ENCODE measurements around the gene FOCAD. TPM values are rescaled to one million over a fixed set of nuclear protein-coding genes. Genes with fewer than 3 reads are reported as not detected.

FOCAD gene
- total and polyA plus RNA-seq, 2 donors = 7.8 to 84.3 TPM

DNA sequence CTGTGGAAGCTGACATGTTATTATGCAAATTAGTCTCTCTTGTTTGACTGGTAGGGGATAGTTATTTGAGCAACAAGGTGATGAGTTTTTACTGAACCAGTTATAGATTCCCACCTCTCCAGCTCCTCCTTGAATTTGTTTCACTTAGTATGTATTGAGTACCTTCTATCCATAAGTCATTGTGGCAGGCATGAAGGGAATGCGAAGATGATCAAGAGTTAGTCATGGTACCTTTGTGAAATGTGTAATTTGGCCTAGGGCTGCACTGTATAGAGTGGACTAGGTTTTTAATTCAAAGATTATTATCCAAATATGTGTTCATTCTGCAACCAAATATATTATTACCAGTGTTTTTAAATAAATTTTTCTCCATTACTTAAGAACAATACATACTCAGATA, 237.3 kb downstream of the FOCAD start:
- 98% methylated on average over 1 of the region's 1 CpG for WGBS
- peaks cover 4% of the 10 kb centered on the region for H3K36me3 ChIP-seq (ENCODE audit: insufficient read depth)

DNA sequence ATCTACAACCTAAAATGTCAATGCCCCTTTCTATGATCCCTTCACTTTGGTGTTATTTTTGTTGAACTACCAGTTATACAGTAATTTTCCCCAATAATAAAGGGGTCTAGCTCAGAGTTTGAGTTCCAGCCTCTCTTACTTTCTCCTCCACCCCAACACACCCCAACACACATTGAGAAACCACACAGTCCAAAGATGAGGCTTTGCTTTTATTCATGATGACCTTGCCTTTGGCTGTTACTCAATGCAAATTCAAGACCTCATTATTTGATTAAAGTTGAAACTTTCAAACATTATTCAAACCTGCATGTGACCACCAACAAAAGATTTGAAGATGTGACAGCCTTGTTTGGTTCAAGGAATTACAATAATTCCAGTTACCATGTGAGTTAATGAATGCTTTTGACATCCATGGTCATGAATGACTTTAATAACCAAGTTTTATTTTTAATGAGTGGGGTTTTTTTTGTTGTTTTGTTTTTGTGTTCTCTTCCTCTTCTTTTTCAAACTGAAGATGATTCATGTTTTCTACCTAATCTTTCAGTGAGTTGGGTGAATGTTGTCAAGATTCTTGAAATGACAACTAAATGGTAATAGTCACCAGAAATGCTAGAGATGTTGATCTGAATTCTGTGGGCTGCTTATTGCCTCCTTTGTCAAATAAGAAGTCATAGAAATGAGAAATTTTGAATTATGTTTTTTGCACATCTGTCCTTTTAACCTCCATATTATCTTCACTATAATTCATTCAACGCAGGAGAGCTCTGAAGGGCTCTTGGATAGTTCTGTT, 241.4 kb downstream of the FOCAD start:
- Histone ChIP-seq H3K27ac (ENCODE audit: low read depth) (no peak overlapping the region), H3K4me3 (ENCODE audit: low read depth, low read length) (no peak overlapping the region), H3K4me1 (ENCODE audit: insufficient read depth) (no peaks in the 10 kb centered on the region), H3K36me3 (ENCODE audit: insufficient read depth) (no peaks in the 10 kb centered on the region)
- 96% methylated on average over 1 of the region's 1 CpG for WGBS
- DNase-seq (ENCODE audit: extremely low spot score) = no peak

More for the DNA sequence above, 237.3 kb downstream of the FOCAD start:
- Histone ChIP-seq H3K4me3 (ENCODE audit: low read depth, low read length) (no peak overlapping the region), H3K27ac (ENCODE audit: low read depth) (no peak overlapping the region), H3K4me1 (ENCODE audit: insufficient read depth) (no peaks in the 10 kb centered on the region)
- no peak for DNase-seq (ENCODE audit: extremely low spot score)

DNA sequence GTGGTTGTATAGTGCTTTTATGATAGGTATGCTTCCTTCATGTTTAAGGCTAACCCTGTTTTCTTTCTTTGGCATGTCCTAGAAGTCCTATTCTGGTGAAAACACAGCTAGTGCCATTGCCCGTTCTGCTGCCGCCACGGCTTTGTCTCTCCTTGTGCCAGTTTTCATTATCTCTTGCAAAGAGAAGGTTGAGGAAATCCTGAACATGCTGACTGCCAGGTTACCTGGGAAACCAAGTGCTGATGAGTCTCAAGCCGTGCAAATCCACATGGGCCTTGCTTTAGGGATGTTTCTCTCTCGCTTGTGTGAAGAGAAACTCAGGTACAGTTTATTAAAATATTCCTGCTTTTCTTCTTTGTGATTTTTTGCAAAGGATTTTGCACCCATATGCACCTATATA, 245.2 kb downstream of the FOCAD start:
- Histone ChIP-seq H3K36me3 (ENCODE audit: insufficient read depth) (no peaks in the 10 kb centered on the region), H3K4me1 (ENCODE audit: insufficient read depth) (no peaks in the 10 kb centered on the region), H3K4me3 (ENCODE audit: low read depth, low read length) (no peak overlapping the region), H3K27ac (ENCODE audit: low read depth) (no peak overlapping the region)
- DNase-seq (ENCODE audit: extremely low spot score) = no peak
- 72% methylated on average over 5 of the region's 5 CpGs for WGBS

DNA sequence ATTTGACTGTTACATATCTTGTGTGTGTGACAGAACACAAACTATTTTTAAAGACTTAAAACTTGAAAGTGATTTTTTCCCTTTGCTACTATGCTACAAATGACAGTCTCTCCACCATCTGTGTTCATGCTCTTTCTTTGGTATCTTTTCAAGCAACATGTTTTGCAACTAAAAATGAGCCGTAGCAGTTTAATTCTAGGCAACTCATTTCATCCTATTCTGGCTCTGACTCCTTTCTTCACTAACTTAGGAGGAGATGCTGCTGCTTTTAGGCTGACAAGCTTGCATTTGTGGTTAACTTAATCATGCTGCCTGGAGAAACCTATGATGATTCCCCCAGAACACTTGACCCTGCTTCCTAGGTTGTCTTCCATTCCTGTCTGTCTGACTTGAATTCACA, 246.8 kb downstream of the FOCAD start:
- DNase-seq (ENCODE audit: extremely low spot score) = no peak
- WGBS = 85% methylated on average over 1 of the region's 1 CpG

DNA sequence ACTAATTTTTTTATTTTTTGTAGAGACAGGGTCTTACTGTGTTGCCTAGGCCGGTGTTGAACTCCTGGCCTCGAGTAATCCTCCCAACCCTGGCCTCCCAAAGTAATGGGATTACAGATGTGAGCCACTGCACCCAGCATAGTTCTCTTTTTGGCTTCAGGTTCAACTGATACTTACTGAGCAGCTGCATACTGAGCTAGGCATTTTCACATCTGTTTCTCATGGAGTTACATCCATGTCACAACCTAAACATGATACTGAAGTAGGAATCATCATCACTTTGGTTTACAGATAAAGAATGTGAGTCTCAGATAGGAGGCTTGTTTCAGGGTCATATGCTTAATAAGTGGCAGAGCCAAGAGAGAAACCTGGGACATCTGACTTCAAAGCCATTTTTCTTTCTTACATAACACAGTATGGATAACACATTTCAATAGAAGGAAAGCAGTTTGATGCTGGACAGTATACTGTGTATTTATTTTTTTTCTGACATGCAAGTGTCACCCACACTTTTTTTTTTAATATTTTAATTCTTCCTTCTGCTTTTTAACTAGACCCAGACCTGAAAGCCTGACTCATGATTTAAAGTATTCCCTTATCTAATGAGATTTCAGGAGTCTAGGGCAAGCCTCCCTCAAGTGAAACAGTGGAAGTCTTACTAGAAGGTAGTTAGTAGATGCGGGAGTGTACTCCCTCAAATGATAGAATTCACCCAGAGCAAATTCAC, 256.6 kb downstream of the FOCAD start:
- 55% methylated on average over 3 of the region's 3 CpGs for WGBS

More for the DNA sequence above, 246.8 kb downstream of the FOCAD start:
- no peak overlapping the region for H3K27ac ChIP-seq (ENCODE audit: low read depth)
- no peaks in the 10 kb centered on the region for H3K4me1 ChIP-seq (ENCODE audit: insufficient read depth)
- no peak overlapping the region for H3K4me3 ChIP-seq (ENCODE audit: low read depth, low read length)
- H3K36me3 ChIP-seq (ENCODE audit: insufficient read depth) = no peaks in the 10 kb centered on the region

DNA sequence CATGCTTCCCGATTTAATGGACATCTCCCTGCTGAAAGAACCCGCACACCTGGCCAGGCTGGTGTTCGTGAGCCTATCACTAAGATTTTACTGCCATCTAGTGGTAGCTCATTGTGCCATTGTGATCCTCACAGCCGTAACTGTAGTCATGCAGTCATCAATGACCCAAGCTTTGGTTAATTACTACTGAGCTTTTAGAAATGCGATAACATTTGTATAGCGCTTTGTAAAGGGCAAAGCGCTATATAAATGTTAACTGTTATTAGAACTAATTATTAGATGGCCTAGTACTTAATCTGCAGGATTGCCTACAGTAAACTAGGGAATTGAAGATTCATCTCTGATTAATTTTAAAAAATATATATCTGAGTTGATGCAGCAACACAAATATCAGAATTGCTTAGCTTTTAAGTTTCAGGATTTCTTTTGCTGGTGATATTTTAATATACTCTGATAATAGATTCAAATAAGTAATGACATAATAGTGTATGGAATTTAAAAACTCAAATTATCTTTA, 257.2 kb downstream of the FOCAD start:
- Histone ChIP-seq H3K36me3 (ENCODE audit: insufficient read depth) (no peaks in the 10 kb centered on the region), H3K4me3 (ENCODE audit: low read depth, low read length) (no peak overlapping the region), H3K4me1 (ENCODE audit: insufficient read depth) (no peaks in the 10 kb centered on the region), H3K27ac (ENCODE audit: low read depth) (no peak overlapping the region)
- peak; percentile 39 for DNase-seq (ENCODE audit: extremely low spot score)
- WGBS = 8% methylated on average over 7 of the region's 7 CpGs

More for the DNA sequence above, 256.6 kb downstream of the FOCAD start:
- DNase-seq (ENCODE audit: extremely low spot score) = no peak
- Histone ChIP-seq H3K4me3 (ENCODE audit: low read depth, low read length) (no peak overlapping the region), H3K4me1 (ENCODE audit: insufficient read depth) (no peaks in the 10 kb centered on the region), H3K36me3 (ENCODE audit: insufficient read depth) (no peaks in the 10 kb centered on the region), H3K27ac (ENCODE audit: low read depth) (no peak overlapping the region)

DNA sequence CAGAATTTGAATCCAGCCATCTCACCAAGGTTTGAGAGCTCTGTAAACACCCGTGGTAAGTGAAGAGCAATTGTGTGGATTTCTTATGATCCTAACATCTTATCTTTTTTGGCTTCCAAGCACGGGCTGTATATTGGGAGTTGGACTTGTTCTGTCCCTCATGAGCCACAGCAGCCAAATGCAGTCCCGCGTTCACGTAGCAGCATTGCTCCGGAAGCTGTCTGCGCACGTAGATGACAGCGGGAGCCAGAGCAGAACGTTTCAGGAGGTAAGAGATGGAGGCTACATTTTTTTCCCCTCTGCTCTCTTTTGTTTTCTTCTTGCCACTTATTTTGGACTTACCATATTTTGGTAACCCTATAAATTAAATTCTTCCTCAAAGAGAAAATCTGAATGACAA, 260.4 kb downstream of the FOCAD start:
- no peak for DNase-seq (ENCODE audit: extremely low spot score)
- Histone ChIP-seq H3K27ac (ENCODE audit: low read depth) (no peak overlapping the region), H3K4me1 (ENCODE audit: insufficient read depth) (no peaks in the 10 kb centered on the region), H3K4me3 (ENCODE audit: low read depth, low read length) (no peak overlapping the region), H3K36me3 (ENCODE audit: insufficient read depth) (no peaks in the 10 kb centered on the region)
- 81% methylated on average over 10 of the region's 10 CpGs for WGBS

DNA sequence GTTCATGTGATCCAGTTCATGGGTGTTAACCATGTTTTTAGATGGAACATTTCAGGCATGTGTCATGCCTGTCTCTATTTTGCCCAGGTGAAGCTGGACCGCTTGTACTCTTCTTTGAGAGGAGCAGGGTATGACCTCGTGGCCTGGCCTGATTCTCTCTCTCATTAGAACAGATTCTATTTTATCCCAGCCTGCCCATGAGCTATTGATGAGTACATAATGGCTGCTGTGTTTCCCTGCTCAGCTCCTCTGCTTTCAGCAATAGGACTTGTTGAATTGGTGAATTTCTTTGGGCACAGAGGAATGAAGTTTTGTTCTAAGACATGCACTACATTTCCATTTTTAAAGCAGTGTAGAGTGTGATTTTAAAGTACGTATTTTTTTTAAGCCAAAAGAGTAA, 261.2 kb downstream of the FOCAD start:
- Histone ChIP-seq H3K4me3 (ENCODE audit: low read depth, low read length) (no peak overlapping the region), H3K4me1 (ENCODE audit: insufficient read depth) (no peaks in the 10 kb centered on the region), H3K36me3 (ENCODE audit: insufficient read depth) (no peaks in the 10 kb centered on the region), H3K27ac (ENCODE audit: low read depth) (no peak overlapping the region)
- DNase-seq (ENCODE audit: extremely low spot score) = no peak
- WGBS = 88% methylated on average over 3 of the region's 3 CpGs

DNA sequence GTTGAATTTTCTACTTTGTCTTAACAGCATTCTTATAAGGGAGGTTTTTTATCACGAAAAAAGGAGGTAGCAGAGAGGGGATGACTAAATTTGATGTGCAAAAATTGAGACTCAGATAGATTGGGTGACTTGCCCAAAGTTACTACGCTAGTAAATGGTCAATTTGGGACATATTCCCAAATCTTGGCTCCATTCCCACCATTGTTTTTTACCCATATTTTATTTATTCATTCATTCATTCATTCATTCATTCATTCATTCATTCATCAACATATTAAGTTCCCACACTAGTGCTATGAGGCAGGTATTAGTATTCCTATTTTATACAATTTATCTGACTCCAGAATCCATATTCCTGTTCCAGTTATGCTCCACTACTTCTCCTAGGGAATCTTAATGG, 261.8 kb downstream of the FOCAD start:
- Histone ChIP-seq H3K27ac (ENCODE audit: low read depth) (no peak overlapping the region), H3K36me3 (ENCODE audit: insufficient read depth) (no peaks in the 10 kb centered on the region), H3K4me3 (ENCODE audit: low read depth, low read length) (no peak overlapping the region), H3K4me1 (ENCODE audit: insufficient read depth) (no peaks in the 10 kb centered on the region)
- 91% methylated on average over 2 of the region's 2 CpGs for WGBS
- DNase-seq (ENCODE audit: extremely low spot score) = no peak

DNA sequence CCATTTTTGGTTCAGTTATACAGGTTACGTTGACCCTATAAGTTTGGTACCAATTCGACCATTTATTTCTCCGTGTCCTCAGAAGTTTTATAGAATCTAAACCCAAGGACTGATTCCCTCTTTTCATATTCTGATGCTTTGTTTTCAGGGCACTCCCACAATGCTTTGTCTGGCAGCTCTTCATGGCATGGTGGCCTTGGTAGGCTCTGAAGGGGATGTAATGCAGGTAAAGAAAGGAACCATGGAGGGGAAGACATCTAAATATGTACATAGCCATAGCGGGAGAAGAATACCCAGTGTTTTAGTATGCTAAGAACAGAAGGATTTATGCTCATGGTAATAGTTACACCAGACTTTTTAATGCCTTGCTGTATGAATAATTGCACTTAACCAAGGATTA, 264.6 kb downstream of the FOCAD start:
- peaks cover 1% of the 10 kb centered on the region for H3K36me3 ChIP-seq (ENCODE audit: insufficient read depth)
- H3K4me1 ChIP-seq (ENCODE audit: insufficient read depth) = no peaks in the 10 kb centered on the region
- no peak for DNase-seq (ENCODE audit: extremely low spot score)
- no peak overlapping the region for H3K4me3 ChIP-seq (ENCODE audit: low read depth, low read length)
- WGBS = 86% methylated on average over 4 of the region's 4 CpGs
- H3K27ac ChIP-seq (ENCODE audit: low read depth) = no peak overlapping the region

DNA sequence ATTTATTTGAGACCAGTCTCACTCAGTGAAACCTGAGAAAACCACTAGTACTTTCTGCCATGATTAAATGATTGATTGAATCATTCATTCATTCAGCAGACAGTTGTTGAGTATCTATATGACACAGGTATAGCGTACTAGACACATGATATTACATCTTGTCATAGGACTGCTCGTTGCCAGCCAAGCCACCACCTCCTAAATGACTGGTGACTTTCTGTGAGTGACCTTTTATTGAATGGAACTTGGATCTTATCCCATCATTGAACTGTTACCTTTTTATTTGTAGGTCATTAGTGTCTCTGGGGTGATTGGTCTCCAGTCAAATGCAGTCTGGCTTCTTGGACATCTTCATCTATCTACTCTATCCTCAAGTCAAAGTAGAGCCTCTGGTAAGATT, 266.6 kb downstream of the FOCAD start:
- Histone ChIP-seq H3K36me3 (ENCODE audit: insufficient read depth) (peaks cover 1% of the 10 kb centered on the region), H3K4me3 (ENCODE audit: low read depth, low read length) (no peak overlapping the region), H3K27ac (ENCODE audit: low read depth) (no peak overlapping the region), H3K4me1 (ENCODE audit: insufficient read depth) (no peaks in the 10 kb centered on the region)
- no peak for DNase-seq (ENCODE audit: extremely low spot score)
- 93% methylated on average over 2 of the region's 2 CpGs for WGBS

DNA sequence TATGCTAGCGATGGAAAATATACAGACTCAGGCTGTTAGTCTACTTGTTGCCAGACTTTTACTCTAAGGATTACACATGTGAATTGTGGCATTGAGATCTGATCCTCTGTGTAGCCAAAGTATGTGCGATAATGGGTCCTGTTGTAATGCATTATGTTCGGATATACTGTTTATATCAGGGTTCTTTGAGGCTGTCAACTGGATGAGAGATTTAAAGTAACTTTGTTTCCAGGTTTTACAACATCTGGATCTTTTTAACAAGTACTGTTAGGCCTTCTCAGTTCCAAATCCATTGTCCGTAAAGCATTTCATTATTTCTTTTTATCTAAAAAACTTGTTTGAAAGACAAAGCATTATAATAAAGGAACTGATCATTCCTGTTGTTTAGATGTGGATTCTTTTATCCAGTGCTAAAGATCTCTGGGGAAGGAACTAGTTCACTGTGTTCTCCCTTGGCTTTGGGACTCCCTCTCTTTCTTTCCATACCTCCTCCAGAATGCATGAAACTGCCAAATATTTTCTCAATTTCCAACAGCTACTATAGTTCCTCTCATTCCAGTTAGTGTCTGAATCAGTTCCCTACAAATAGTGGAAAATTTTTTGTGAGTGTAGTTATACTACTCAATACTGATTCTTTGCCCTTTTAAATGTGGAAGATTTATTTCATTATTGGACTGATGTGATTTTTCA, 278.6 kb downstream of the FOCAD start:
- WGBS = 42% methylated on average over 4 of the region's 4 CpGs
- peak; percentile 37 for DNase-seq (ENCODE audit: extremely low spot score)
- no peak overlapping the region for H3K27ac ChIP-seq (ENCODE audit: low read depth)
- no peak overlapping the region for H3K4me3 ChIP-seq (ENCODE audit: low read depth, low read length)
- H3K4me1 ChIP-seq (ENCODE audit: insufficient read depth) = no peaks in the 10 kb centered on the region
- H3K36me3 ChIP-seq (ENCODE audit: insufficient read depth) = no peaks in the 10 kb centered on the region

DNA sequence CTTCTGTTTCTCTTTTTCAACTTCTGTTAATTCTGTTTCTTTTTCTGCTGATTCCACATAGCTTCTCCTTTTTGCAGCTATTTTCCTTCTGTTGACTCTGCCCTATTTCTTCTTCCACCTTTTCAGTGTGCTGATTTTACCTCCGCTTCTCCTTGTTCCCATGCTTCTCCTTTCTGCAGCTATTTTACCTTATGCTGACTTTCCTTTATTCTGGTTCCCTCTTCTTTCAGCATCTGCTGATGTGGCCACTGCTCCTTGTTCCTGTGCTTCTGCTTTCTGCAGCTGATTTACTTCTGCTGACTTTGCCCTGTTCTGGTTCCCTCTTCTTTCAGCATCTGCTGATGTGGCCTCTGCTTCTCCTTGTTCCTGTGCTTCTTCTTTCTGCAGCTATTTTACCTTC, 288.6 kb downstream of the FOCAD start:
- H3K36me3 ChIP-seq (ENCODE audit: insufficient read depth) = no peaks in the 10 kb centered on the region
- no peak overlapping the region for H3K4me3 ChIP-seq (ENCODE audit: low read depth, low read length)
- WGBS = 100% methylated on average over 1 of the region's 1 CpG

More for the DNA sequence above, 288.6 kb downstream of the FOCAD start:
- Histone ChIP-seq H3K27ac (ENCODE audit: low read depth) (no peak overlapping the region), H3K4me1 (ENCODE audit: insufficient read depth) (no peaks in the 10 kb centered on the region)
- DNase-seq (ENCODE audit: extremely low spot score) = no peak
